Fibroblast of lung (primary cell): Measurements from ENCODE around the gene NPHP4.

Source experiments
- CTCF ChIP-seq, 2 donors: IDR thresholded peaks in 1 of 2; conservative IDR thresholded peaks in 1 of 2; 1 replicate in 1 of 2; 2 replicates in 1 of 2; pipeline ENCODE4 v1.5.1; 2011 to 2012; ENCODE audit warnings: low read length in 2 of 2, control low read depth in 1 of 2, inconsistent platforms in 1 of 2, low read depth in 1 of 2, mild to moderate bottlenecking in 1 of 2
- EZH2 ChIP-seq: IDR thresholded peaks from 2 replicates; pipeline ENCODE4 v1.5.1; 2012; ENCODE audit warnings: low read length, control low read depth, mild to moderate bottlenecking; ENCODE audit errors: missing control alignments

DNA sequence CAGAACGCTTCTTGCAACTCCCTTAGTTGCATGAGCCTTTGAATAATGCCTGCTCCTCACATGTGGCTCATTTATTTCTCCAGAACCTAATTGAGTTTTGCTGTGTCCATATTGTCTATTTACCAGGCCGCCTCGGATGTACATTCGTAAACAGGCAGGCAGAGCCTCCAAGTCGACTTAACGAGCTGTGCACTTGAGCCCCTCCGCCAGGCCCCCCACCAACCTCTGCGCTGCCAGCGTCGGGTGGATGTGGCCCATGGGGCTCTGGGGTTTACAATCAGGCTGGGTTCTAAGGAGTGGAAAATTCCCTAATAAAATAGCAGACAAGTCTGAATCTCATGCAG is 106.1 kb downstream of the NPHP4 start:
- no peak for TF ChIP-seq CTCF (conservative IDR thresholded peaks at IDR 0.05 in 1 of 2, IDR thresholded peaks at IDR 0.05 in 1 of 2; ENCODE audit: low read depth in 1 of 2, low read length in 2 of 2)
- TF ChIP-seq EZH2, result no peak
